Measurements from ENCODE around the gene ZNF816.
"Not testable (repeated sequence)": the region's sequence is repeated elsewhere in the genome, so short reads cannot be mapped to it uniquely, and the experiment has no call there.

ZNF816 gene

GRCh38 chr19:52959613-52960295, 2.9 kb downstream of the ZNF816 start:
- no peak for DNase-seq

DNA sequence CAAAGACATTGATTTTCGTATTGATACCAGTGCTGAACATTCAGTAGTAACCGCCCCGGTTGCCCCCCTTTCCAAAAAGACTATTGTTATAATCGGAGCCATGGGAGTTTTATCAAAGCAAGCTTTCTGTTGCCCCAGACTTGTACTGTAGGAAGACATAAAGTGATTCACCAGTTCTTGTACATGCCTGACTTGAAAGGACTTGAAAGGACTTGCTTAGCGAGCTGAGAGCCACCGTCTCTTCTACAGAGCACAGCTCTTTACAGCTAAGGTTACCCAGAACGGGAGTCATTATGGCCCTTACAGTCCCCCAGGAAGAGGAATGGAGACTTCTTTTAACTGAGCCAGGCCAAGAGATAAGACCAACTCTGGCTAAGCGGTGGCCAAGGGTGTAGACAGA, 5.1 kb downstream of the ZNF816 start:
- no peak for DNase-seq

GRCh38 chr19:52956917-52957316, 5.8 kb downstream of the ZNF816 start:
- DNase-seq: no peak

DNA sequence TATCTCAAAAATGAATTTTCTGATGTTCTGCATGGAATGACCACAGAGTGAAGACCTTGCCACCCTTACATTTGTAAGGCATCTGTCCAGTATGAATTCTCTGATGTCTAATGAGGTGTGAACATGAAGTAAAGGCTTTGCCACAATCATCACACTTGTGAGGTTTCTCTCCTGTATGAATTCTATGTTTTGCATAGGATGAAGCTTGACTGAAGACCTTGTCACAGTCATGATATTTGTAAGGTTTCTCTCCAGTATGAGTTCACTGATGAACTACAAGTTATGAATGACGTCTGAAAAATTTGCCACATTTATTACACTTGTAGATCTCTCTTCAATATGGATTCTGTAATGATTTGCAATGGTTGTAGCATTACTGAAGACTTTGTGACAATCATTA, 13.3 kb downstream of the ZNF816 start:
- DNase-seq: no peak

DNA sequence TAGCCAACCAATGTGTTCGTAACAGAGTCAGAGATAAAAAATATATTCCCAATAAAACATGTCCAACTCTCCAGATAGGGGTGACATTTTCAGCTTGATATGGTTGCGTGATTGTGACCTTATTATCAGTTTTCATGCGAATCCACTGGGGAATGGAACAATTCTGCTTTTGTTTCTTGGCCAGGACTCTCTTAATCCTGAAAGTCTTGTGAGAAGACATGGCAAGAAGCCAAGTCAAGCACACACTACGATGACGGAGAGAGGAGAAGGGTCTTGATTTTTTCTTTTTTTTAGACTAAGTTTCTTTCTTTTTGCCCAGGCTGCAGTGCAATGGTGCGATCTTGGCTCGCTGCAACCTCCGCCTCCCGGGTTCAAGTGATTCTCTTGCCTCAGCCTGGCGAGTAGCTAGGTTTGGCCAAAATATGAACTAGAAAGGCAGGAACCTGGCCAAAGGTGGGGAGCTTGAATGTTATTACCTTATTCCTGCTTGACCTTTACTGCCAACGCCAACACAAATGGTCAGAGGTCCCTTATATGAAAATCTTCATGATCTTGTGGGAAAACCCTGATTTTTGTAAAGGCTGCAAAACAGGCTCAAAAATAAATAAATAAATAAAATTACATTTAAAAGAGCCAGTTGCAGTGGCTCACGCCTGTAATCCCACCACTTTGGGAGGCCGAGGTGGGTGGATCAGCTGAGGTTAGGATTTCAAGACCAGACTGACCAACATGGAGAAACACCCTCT, 14.5 kb downstream of the ZNF816 start:
- no peak for DNase-seq

DNA sequence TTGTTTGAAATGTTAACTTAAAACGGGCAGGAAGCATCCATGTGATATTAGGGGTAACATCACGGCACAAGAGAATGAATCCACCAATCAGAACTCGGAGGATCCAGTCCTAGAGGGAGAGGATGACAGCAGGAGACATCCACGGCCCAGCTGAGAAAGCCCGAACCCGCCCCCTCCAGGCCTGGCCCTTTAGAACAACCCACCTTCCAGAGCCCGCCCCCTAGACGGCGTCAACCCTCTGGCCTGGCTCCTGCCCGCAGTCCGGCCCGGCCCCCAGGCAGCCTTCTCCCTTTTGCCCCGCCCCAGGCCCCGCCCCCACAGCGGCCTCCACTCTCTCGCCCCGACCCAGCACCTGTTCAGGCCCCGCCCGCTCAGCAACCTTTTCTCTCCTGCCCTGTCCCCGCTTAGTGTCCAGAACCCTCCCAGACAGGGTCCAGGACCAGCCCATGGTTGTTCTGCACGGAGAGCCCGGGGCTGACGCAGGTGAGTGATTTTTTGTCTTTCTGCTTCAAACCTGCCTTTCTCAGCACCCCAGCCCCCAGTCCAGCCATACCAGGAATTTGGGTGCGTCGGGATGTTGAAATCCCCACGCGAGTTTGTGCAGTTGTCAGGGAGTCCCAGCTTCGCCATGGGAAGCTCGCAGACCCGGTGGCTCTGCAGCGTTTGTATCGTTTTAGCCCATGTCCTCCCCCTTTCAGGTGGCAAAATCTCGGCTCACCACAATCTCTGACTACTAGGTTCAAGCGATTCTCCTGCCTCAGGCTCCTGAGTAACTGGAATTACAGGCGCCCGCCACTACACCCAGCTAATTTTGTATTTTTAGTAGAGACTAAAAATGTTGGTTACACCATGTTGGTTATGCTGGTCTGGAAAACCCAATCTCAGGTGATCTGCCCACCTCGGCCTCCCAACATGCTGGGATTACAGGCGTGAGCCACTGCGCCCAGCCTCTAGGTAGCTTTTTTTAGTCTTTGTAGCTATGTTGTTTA, 16.1 kb downstream of the ZNF816 start:
- no peak for DNase-seq

DNA sequence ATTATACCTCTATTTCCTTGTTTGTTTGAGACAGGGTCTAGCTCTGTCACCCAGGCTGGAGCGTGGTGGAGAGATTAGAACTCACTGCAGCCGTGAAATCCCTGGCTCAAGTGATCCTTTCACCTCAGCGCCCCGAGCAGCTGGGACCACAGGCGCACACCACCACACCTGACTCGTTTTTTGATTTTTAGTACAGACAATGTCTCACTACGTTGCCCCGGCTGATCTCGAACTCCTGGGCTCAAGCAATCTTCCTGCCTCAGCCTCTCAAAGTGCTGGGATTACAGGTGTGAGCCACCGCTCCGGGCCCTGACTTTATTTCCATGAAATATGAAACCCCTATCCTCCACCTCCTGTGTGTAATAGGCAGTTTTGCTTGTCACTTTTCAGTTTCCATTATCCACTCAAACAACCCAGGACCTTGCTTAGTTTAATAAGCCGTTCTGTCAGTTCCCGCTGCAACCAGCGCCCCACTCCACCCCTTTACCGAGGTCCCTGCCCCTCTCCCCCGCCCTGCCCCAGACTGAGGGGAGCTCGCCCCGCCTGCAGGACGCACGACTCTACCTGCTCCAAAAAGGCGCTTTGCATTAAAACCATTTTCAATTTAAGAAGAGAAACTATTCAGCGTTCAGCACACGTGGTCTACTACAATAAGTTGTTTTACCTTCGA, 16.9 kb downstream of the ZNF816 start:
- no peak for DNase-seq

DNA sequence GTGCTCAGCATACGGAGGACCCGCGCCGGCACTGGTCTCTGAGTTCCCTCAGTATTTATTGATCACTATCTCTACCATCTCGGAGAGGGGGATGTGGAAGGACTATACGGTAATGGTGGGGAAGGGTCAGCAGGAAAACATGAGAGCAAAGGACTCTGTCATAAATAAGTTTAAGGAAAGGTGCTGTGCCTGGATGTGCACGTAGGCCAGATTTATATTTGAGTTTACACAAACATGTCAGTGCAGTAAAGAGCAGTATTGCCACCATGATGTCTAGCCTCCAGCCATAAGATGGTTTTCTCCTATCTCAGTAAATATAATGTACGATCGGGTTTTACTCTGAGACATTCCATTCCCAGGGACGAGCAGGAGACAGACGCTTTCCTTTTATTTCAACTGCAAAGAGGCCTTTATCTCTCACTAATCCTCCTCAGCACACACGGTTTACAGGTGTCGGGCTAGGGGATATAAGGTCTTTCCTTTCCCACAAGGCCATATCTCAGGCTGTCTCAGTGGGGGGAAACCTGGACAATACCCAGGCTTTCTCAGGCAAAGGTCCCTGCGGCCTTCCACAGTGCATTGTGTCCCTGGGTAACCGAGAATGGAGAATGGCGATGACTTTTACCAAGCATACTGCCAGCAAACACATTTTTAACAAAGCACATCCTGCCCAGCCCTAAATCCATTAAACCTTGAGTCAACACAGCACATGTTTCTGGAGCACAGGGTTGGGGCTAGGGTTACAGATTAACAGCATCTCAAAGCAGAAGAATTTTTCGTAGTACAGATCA, 17.8 kb downstream of the ZNF816 start:
- not testable (repeated sequence) for DNase-seq

DNA sequence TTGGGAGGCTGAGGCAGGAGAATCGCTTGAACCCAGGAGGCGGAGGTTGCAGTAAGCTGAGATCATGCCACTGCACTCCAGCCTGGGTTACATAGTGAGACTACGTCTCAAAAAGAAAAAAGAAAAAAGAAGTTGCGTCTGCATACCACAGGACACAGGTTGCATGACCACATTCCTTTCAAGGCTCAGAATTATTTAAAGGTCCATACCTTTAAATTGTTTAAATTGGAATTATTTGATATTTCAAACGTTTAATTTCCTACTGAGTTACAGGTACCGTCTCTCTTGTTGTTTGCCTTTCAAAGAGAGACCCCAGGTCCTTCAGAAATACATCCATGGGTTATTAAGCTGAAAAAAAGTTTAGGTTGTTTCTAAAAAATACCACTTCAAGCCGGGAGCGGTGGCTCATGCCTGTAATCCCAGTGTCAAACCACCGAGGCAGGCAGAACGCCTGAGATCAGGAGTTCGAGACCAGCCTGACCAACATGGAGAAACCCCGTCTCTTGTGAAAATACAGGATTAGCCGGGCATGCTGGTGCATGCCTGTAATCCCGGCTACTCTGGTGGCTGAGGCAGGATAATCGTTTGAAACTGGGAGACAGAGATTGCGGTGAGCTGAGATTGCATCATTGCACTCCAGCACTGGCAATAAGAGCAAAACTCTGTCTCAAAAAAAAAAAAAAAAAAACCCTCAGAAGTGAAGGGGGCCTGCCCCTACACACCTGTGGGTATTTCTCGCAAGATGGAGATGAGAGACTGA, 18.6 kb downstream of the ZNF816 start:
- DNase-seq: no peak

DNA sequence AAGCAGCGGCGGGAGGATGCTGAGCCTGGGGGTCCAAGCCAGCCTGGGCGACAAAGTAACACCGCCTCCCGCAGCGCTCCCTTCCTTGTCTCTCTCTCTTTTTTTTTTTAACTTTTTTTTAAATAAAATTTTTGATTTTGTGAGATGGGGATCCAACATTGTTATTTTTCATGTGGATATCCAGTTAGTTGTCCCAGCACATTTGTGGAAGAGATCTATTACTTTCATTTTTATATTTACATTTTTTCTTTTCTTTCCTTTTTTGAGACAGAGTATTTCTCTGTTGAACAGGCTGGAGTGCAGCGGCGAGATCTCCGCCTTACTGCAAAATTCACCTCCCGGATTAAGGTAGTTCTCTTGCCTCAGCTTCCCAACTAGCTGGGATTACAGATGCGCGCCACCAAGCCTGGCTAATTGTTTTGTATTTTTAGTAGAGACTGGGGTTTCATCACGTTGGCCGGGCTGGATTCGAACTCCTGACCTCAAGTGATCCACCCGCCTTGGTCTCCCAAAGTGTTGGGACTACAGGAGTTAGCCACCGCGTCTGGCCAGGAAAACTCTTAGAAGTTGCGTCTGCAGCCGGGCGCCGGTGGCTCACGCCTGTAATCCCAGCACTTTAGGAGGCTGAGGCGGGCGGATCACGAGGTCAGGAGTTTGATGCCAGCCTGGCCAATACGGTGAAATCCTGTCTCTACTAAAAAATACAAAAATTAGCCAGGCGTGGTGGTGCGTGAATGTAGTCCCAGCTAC, 19.4 kb downstream of the ZNF816 start:
- DNase-seq: no peak

DNA sequence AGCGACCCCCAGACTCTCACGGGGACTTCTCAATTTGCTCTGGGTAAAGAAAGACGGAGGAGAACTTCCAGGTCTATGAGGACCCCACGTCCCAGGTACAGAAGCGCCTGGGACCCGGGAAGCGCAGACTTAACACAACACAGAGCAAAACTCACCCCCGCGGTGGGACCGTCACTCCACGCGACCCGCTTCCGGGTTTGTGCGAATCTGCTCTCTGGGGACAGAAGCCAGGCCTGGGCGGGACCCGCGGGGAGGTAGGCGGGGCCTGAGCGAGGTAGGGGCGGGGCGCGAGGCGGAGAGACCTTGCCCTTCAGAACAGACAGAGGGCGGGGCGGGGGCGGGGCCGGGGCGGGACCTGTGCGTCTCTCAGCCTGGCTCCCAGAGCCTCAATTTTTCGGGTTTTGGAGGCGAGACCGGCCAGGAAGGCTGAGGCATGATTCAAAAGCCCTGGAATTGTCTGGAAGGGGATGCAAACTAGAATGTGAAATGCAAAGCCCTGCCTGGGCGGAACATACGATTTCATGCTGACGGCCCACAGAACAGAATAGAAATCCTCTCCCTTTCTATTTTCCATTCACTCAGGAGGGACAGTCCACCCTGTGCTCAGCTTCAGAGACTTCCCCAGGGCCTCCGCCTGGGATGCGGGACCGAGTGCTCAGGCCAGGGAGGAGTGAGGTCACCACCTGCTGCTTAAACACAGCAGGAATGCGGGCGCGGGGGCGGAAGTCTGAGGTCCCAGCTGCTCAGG, 20.1 kb downstream of the ZNF816 start:
- peak; percentile 87 to 93 (median 90) for DNase-seq

DNA sequence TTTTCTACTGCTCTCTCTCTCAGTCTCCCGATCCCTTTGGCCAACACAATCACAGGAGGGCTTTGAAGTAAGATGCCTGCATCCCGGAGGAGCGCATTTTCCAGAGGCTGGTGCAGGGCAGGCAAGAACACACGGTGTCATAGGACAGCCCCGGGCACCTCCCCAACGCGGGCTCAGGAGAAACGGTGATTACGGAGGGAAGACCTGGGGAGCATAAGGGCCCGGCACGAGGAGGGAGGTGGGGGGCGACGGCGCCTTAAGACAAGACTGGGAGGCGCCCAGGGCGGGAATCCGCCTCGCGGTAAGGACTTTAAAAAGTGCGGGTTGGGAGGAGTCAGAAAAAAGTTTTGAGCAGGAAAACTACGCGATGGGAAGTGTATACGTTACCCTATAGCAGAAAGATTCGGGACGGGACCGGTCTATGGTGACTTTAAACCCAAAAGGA, 20.7 kb downstream of the ZNF816 start:
- peak in 1 of 4 experiments; percentile 2 for DNase-seq

GRCh38 chr19:52941523-52941922, 21.2 kb downstream of the ZNF816 start:
- DNase-seq: not testable (repeated sequence)

GRCh38 chr19:52940905-52941304, 21.8 kb downstream of the ZNF816 start:
- not testable (repeated sequence) for DNase-seq

DNA sequence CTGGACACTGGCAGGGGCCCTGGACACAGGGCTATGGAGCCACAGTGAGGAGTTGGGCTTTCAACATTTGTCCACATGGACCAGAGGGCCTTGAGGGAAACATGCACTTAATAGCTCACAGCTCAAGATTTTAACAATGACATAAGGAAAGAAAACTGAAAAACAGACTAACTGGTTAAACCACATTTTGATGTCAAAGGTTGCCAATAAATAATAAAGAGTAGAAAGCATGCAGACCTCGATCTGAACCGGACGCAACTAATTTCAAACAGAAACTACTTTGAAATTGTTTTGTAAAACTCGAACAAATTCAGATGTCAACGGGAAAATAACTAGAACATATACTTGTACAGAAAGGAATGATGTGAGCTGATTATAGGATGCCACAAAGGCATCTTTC, 23.9 kb downstream of the ZNF816 start:
- no peak for DNase-seq

- DNase-seq: no peak
Measured at GRCh38 chr19:52936954-52937325, 25.7 kb downstream of the ZNF816 start.

DNA sequence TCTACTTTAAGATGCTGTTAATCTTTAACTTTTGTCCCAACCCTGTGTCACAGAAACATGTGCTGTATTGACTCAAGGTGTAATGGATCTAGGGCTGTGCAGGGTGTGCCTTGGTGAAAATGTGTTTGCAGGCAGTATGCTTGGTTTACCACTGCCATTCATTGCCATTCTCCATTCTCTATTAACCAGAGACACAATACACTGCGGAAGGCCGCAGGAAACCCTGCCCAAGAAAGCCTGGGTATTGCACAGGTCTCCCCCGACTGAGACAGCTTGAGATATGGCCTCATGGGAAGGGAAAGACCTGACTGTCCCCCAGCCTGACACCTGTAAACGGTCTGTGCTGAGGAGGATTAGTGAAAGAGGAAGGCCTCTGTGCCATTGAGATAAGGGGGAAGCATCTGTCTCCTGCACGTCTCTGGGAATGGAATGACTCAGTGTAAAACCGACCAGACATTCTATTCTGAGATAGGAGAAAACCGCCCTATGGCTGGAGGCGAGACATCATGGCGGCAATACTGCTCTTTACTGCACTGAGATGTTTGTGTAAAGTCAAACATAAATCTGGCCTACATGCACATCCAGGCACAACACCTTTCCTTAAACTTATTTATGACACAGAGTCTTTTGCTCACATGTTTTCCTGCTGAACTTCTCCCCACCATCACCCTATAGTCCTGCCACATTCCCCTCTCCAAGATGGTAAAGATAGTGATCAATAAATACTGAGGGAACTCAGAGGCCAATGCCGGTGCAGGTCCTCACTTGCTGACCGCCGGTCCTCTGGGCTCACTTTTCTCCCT, 26.3 kb downstream of the ZNF816 start:
- no peak for DNase-seq

DNA sequence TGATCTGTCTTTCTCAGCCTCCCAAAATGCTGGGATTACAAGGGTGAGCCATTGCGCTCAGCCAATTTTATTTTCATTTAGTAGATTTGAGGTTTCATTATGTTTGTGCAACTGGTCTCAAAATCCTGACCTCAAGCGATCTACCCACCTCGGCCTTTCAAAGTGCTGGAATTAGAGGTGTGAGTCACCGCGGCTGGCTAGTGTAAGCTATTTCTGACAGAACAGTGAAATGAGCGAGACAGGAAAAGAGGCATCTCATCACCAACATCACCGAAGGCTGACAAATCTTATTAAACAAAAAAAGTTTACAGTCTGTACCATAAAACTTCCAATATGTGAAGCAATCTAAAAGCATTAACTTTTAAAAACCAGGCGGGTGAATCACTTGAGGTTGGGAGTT, 27.2 kb downstream of the ZNF816 start:
- no peak for DNase-seq

GRCh38 chr19:52924641-52925040, 38.0 kb downstream of the ZNF816 start:
- not testable (repeated sequence) for DNase-seq
